ENCODE results near the gene MAN1C1.

GRCh38 chr1:25647106-25647505 is 30.5 kb downstream of the MAN1C1 start:
- no peak for TF ChIP-seq CTCF (IDR thresholded peaks at IDR 0.05)
- TF ChIP-seq EZH2 (IDR thresholded peaks at IDR 0.05) = no peak

Data from neural progenitor cell (in vitro differentiated cells).